GM21529 (cell line): ENCODE data around the gene TNFRSF14.

Experiments used
- ATAC-seq: cut with Tn5 transposase; IDR thresholded peaks from one replicate; pipeline ENCODE4 v1.9.1; 2021; ENCODE audit not compliant: unreplicated experiment

The TNFRSF14 gene

DNA sequence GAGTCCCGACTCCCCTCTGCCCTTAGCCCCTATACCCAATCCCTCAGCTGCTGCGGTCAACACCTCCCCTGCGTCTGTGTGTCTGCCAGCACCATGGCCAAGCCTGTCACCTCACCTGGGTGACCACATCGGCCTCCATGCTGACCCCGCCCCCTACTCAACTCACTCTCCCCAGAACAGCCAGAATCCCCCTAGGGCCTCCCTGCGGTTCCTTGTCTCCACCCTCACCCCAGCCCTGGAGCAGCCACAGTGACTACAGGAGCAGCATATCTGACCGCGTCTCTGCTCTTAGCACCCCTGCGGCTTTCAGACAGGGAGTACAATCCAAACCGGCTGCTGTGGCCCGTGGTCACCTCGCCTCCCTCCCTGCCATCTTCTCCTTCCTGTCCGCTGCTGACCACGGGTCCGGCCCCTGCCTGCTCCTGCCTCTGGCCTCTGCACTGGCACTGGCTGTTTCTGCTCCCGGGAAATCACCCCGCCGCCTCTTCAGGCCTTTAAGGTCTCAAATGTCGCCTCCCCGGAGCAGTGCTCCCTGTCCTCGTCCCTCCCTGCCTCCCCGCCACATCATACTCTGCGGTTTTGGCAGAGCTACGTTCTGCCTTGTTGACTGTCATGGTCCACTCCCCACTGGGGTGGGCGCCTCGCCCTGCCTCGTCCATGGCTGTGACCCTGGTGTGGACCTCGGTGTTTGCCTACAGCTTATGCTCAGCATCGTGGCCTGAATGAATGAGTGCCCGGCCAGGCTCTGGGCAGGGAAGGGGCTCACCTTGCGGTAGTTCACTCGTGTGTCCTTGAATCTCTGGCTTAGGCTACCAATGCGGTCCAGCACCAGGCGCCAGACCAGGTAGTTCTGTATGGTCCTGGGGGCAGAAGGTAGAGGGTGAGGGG lies 41.5 kb downstream of the TNFRSF14 start:
- ATAC-seq: no peak

GRCh38 chr1:2598329-2598931 lies 42.3 kb downstream of the TNFRSF14 start:
- ATAC-seq: no peak

- ATAC-seq: no peak
These were observed 45.6 kb downstream of the TNFRSF14 start for GRCh38 chr1:2601721-2602303.

GRCh38 chr1:2602311-2602835 lies 46.2 kb downstream of the TNFRSF14 start:
- ATAC-seq: no peak

DNA sequence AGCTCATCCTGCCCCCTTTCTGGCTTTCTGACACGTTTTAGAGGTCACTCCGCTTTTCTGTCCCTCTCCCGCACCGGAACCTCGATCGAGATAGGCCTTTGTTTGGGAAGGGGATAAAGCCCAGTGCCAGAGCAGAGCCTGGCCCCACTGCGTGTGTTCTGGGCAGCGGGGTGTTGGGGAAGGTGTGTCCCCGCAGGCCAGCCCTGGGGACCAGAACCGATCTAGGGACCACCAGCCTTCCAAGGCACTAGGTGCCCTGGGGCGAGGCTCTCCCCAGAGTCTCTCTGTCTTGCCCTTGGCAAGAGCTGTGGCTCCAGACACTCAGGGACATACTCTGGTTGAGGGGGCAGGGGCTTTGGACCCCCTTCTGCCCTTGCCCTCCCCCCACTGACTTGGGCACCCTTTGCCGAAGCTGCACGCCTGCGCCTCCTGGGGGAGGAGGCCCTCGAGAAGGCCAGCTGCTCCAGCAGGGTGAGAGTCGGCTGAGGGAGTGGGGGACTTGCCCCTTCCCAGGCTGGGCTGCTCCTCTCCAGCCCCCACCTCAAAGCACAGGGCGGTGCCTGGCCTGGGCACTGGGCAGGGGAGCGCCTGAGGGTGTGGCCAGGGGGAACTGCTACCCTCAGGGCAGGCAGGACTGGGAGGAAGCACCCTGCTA lies 46.8 kb downstream of the TNFRSF14 start:
- ATAC-seq: no peak

GRCh38 chr1:2603521-2604155 lies 47.5 kb downstream of the TNFRSF14 start:
- no peak for ATAC-seq

DNA sequence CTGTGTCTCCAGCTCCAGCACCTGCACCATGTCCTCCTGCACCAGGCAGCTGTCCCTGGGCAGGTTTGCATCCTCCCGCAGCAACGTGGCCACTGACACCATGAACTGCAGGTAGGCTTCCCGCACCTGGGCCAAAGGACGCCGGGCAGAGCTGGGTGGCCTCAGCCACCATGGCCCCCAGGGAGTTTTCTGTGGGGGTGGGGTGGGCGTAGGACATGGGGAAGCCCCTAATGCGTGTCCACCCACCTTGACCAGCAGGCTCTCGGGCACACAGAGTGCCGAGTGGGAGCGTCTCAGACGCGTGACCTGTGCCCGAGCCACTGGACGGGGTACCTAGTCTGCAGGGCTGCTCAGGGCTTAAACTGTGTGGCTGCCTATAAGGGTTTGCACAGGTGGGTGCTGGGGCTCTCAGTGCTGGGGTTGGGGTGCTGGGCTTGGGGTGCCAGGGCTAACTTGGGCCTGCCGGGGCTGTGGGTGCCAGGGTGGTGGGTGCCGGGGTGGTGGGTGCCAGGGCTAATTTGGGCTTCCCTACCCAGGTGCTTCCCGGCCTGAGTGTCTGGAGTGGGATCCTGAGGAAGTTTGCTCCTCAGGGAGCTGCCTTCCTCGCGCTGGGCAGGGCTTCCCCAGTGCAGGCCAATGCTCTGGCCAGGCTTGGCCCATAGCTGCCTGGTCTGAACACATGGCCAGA lies 48.1 kb downstream of the TNFRSF14 start:
- no peak for ATAC-seq

GRCh38 chr1:2604844-2605508 lies 48.8 kb downstream of the TNFRSF14 start:
- no peak for ATAC-seq

GRCh38 chr1:2605509-2606395 lies 49.6 kb downstream of the TNFRSF14 start:
- ATAC-seq: no peak

- ATAC-seq: no peak
These were observed 50.3 kb downstream of the TNFRSF14 start for GRCh38 chr1:2606396-2606880.

- ATAC-seq: no peak
These were observed 50.9 kb downstream of the TNFRSF14 start for GRCh38 chr1:2606881-2607621.

DNA sequence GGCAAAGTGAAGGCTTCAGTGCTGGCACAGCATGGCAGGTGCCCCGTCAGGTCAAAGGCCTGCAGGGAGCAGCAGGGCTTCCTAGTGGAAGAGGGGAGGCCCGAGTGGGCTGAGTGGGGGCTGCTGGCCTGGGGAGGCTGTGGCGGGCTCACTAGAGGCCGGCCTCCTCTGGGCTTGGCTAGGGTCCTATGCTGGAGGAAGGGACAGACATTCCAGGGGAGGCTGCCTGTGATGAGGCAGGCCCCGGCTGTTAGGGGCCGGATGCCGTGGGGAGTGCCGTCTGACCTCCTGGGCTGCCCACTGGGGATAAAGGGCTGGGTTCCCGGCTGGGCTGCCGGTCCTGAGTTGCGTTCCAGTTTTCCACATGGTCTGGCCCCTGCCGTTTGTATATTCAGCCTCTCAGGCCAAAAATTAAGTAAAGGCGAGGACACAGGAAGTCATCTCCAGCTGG lies 51.5 kb downstream of the TNFRSF14 start:
- ATAC-seq: no peak

GRCh38 chr1:2609319-2610035 lies 53.3 kb downstream of the TNFRSF14 start:
- ATAC-seq: no peak

DNA sequence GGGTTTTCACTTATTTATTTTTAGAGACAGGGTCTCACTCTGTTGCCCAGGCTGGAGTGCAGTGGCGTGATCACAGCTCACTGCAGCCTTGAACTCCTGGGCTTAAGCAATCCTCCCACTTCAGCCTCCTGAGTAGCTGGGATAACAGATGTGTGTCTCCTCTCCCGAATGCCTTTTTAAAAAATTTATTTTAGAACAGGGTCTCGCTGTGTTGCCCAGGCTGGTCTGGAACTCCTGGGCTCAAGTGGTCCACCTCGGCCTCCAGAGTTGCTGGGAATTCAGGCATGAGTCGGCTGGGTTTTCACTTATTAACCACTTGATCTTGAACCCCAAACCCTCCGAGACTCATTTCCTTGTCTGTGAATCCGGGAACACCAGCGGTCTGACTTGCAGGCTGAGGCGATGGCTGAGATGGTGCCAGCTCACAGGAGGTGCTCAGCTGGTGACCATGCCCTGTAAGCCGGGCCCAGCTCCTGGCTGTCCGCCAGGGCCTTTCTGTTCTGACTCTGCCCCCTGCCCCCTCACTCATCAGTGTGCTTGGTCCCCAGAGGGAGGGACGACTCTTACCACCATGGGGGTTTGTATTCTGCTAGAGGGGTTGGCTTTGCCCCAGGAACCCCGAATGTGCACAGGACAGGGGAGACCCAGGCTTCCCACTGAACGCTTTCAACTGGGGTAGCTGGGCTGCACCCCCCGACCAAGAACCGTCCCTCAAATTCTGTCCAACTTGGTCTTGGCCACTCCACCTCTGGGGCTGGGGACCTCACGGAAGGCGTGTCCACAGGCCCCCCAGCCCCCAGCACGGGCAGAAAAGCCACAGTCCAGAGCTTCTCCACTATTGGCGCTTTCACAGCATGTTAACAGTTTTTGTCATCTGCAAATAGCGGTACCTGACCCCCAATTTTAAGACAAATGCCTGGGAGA lies 54.1 kb downstream of the TNFRSF14 start:
- ATAC-seq: no peak

DNA sequence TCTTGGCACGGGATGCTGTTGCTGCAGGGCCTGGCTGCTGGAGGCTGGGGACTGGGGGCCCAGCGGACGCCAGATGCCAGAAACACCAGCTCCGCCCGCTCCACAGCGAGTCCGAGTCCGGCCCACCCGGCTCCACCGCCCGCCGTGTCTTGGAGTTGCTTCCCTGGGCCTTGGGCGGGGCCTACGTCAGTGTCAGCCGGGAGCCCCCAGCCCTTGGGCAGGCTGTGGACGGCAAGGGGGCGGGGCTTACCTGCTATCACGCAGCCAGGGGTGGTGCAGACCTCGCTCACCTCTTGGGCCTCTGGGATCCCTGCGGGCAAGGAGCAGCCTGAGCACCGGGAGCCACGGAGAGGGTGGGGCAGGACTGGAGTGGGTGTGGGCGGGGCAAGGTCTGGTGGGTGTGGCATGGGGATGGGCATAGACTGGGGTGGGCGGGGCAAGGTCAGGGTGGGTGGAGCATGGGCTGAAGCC lies 54.9 kb downstream of the TNFRSF14 start:
- ATAC-seq: no peak
